GM12878 (cell line): ENCODE data around the gene FDXACB1. TPM values are rescaled to one million over a fixed set of nuclear protein-coding genes. Genes with fewer than 3 reads are reported as not detected.

Experiments used
- ATAC-seq: fragments of 200-7000 bp; cut with Tn5 transposase; 3 replicates; pipeline ENCODE4 v1.9.1; 2020; ENCODE audit warnings: mild to moderate bottlenecking, moderate library complexity
- BruUV-seq: library from RNA; stranded (reverse); fragments of 400-500 nt; replicated peaks from 2 replicates; lab custom pipeline; 2021; lab: Mats Ljungman, UMichigan
- CTCF ChIA-PET: fragments of 300-600 bp; sonication (Branson Sonifier 250); formaldehyde crosslinking; extraction: SDS; loops from one replicate; lab custom pipeline; 2021; ENCODE audit warnings: inconsistent platforms; lab: Yijun Ruan, JAX
- POLR2A ChIA-PET: fragments of 350-600 bp; formaldehyde crosslinking; extraction: SDS; loops from one replicate; lab custom pipeline; 2021; ENCODE audit warnings: inconsistent platforms; lab: Charles Lee
- RAD21 ChIA-PET: fragments of 300-600 bp; sonication (Branson Sonifier 250); formaldehyde crosslinking; loops from one replicate; lab custom pipeline; 2023; ENCODE audit warnings: antibody characterized with exemption; ENCODE audit not compliant: unreplicated experiment; lab: Charles Lee
- SMC1A ChIA-PET: fragments of 300-600 bp; sonication (Branson Sonifier 250); formaldehyde crosslinking; loops from one replicate; lab custom pipeline; 2023; ENCODE audit not compliant: unreplicated experiment, uncharacterized antibody; lab: Charles Lee
- DNase-seq: peaks from one replicate; pipeline ENCODE4 v3.0.0-alpha.2; 2011; ENCODE audit warnings: low read depth, low spot score
- FAIRE-seq: peaks from 3 replicates; lab custom pipeline; 2011; peaks lifted over from hg19 to GRCh38; lab: Jason Lieb, UNC
- H2AFZ ChIP-seq: 2 replicates; pipeline ENCODE4 v1.6.0; 2011; ENCODE audit warnings: low read depth, low read length, control low read depth; ENCODE audit not compliant: control insufficient read depth
- H3K27ac ChIP-seq: 2 replicates; pipeline ENCODE4 v1.5.1; 2011; ENCODE audit warnings: control low read depth; ENCODE audit not compliant: control insufficient read depth, insufficient read depth
- H3K27me3 ChIP-seq, 2 experiments: replicated peaks in 1 of 2; 2 replicates each; pipeline versions ENCODE4 v1.6.0 to v1.6.1; 2011; ENCODE audit warnings: low read length in 1 of 2; ENCODE audit not compliant: control insufficient read depth in 2 of 2, insufficient read depth in 2 of 2
- H3K36me3 ChIP-seq, 2 experiments: 2 replicates each; pipeline ENCODE4 v1.5.1; 2011; ENCODE audit warnings: low read length in 1 of 2; ENCODE audit not compliant: control insufficient read depth in 2 of 2, insufficient read depth in 2 of 2
- H3K4me1 ChIP-seq: 2 replicates; pipeline ENCODE4 v1.6.1; 2011; ENCODE audit warnings: mild to moderate bottlenecking, low read length, moderate library complexity, mixed read lengths; ENCODE audit not compliant: control insufficient read depth, insufficient read depth
- H3K4me2 ChIP-seq: 2 replicates; pipeline ENCODE4 v1.6.0; 2011; ENCODE audit warnings: control low read depth; ENCODE audit not compliant: control insufficient read depth, insufficient read depth
- H3K4me3 ChIP-seq: fragments of 200-600 bp; sonication (generic); 2 replicates; pipeline ENCODE4 v1.5.1; 2016
- H3K79me2 ChIP-seq: 2 replicates; pipeline ENCODE4 v1.6.0; 2011; ENCODE audit warnings: low read length; ENCODE audit not compliant: control insufficient read depth, insufficient read depth
- H3K9ac ChIP-seq: 2 replicates; pipeline ENCODE4 v1.8.0; 2011; ENCODE audit warnings: low read length, control low read depth, mixed read lengths; ENCODE audit not compliant: control insufficient read depth, insufficient read depth
- H3K9me3 ChIP-seq: replicated peaks from 3 replicates; pipeline ENCODE4 v1.5.1; 2011; ENCODE audit warnings: mild to moderate bottlenecking, low read length; ENCODE audit not compliant: control insufficient read depth, insufficient read depth
- H4K20me1 ChIP-seq: 2 replicates; pipeline ENCODE4 v1.6.0; 2011; ENCODE audit not compliant: control insufficient read depth, insufficient read depth
- CEBPB ChIP-seq, 2 experiments: fragments of 150-350 bp in 1 of 2; IDR thresholded peaks; 2 replicates each; pipeline ENCODE4 v1.6.1; 2012 to 2014; ENCODE audit warnings: low read depth in 2 of 2, low read length in 2 of 2, borderline replicate concordance in 1 of 2, inconsistent platforms in 1 of 2
- CHD2 ChIP-seq: IDR thresholded peaks from 2 replicates; pipeline ENCODE4 v1.6.1; 2011; ENCODE audit warnings: low read depth, low read length, improper control_type of control experiment, borderline replicate concordance
- FOXM1 ChIP-seq: IDR thresholded peaks from 2 replicates; pipeline ENCODE4 v1.6.1; 2012; ENCODE audit warnings: low read depth, mild to moderate bottlenecking, inconsistent platforms, low read length, moderate library complexity
- GATAD2B ChIP-seq: fragments of 450-650 bp; conservative IDR thresholded peaks from 2 replicates; pipeline ENCODE4 v1.6.1; 2017; ENCODE audit warnings: low read depth, mild to moderate bottlenecking, moderate library complexity
- MTA3 ChIP-seq: IDR thresholded peaks from 2 replicates; pipeline ENCODE4 v1.6.1; 2012; ENCODE audit warnings: low read length, inconsistent platforms, borderline replicate concordance
- NBN ChIP-seq: fragments of 450-650 bp; IDR thresholded peaks from 2 replicates; pipeline ENCODE4 v1.6.1; 2016
- NR2C1 ChIP-seq: fragments of 450-650 bp; IDR thresholded peaks from 2 replicates; pipeline ENCODE4 v1.6.1; 2017; ENCODE audit warnings: antibody characterized with exemption, mild to moderate bottlenecking, moderate library complexity
- NR2F1 ChIP-seq: fragments of 450-650 bp; conservative IDR thresholded peaks from 2 replicates; pipeline ENCODE4 v1.6.1; 2017; ENCODE audit warnings: mild to moderate bottlenecking
- POLR2AphosphoS5 ChIP-seq: IDR thresholded peaks from 2 replicates; pipeline ENCODE4 v1.6.1; 2011; ENCODE audit warnings: mild to moderate bottlenecking, low read length, inconsistent platforms
- POU2F2 ChIP-seq: IDR thresholded peaks from 3 replicates; pipeline ENCODE4 v1.6.1; 2011; ENCODE audit warnings: low read depth, mild to moderate bottlenecking, low read length, borderline replicate concordance
- RB1 ChIP-seq: fragments of 450-650 bp; formaldehyde crosslinking; IDR thresholded peaks from 2 replicates; pipeline ENCODE4 v1.6.1; 2017; ENCODE audit warnings: mild to moderate bottlenecking, borderline replicate concordance
- SMAD1 ChIP-seq: fragments of 450-650 bp; IDR thresholded peaks from 2 replicates; pipeline ENCODE4 v1.6.1; 2018; ENCODE audit warnings: mild to moderate bottlenecking, low read depth; ENCODE audit not compliant: partially characterized antibody
- SUPT20H ChIP-seq: IDR thresholded peaks from 2 replicates; pipeline ENCODE4 v1.6.1; 2011; ENCODE audit warnings: low read depth, mild to moderate bottlenecking, low read length, moderate library complexity, borderline replicate concordance; ENCODE audit not compliant: control insufficient read depth
- ZNF207 ChIP-seq: fragments of 450-650 bp; IDR thresholded peaks from 2 replicates; pipeline ENCODE4 v1.6.1; 2014; ENCODE audit warnings: antibody characterized with exemption, mild to moderate bottlenecking, borderline replicate concordance
- WGBS: methylation state at CpG from one replicate; pipeline ENCODE4 v1.1.6; 2016; ENCODE audit warnings: low lambda C conversion rate; ENCODE audit not compliant: insufficient replicate concordance, insufficient coverage; ENCODE audit errors: missing lambda C conversion rate; 5-methylcytosine and 5-hydroxymethylcytosine counted together
- in situ Hi-C: fragments of 300-500 bp; cut with MboI; formaldehyde crosslinking; loops from 9 replicates; pipeline ENCODE4 v1.14.3; 2018; ENCODE audit warnings: mixed read lengths
- intact Hi-C: fragments of 100-400 bp; cut with micrococcal nuclease; formaldehyde crosslinking; loops from one replicate; pipeline ENCODE4 v1.14.2; 2022; ENCODE audit not compliant: unreplicated experiment
- polyA plus RNA-seq, 11 experiments: library from polyadenylated mRNA; depleted of rRNA in 4 of 11; unstranded in 6 of 11; stranded (reverse) in 5 of 11; fragments of >200 nt; fragmentation: Nextera tagmentation in 4 of 11; fragmentation: Illumina TruSeq in 1 of 11; extraction: Ambion mirVana in 4 of 11; extraction: Trizol in 1 of 11; gene quantifications; 1 replicate in 1 of 11; 2 replicates in 10 of 11; pipeline versions ENCODE4 v1.2.1 to v1.2.3, GENCODE V29; 2011 to 2016; ENCODE audit warnings: inconsistent platforms in 2 of 11, missing spikeins in 2 of 11, low read depth in 1 of 11
- total RNA-seq, 4 experiments: library from RNA; depleted of rRNA in 3 of 4; stranded (reverse); fragments of >200 nt in 3 of 4; fragmentation: Illumina TruSeq in 1 of 4; extraction: Trizol in 1 of 4; gene quantifications; 2 replicates each; pipeline versions ENCODE4 v1.2.1 to v1.2.3, GENCODE V29; 2013 to 2021
- TF ChIP-seq, protein P1 (sequence below): fragments of 450-650 bp; IDR thresholded peaks from 2 replicates; pipeline ENCODE4 v1.6.1; 2016; ENCODE audit warnings: mild to moderate bottlenecking
- TF ChIP-seq, protein P2 (sequence below): IDR thresholded peaks from 2 replicates; pipeline ENCODE4 v1.6.1; 2011; ENCODE audit warnings: borderline replicate concordance, low read depth, mild to moderate bottlenecking, moderate library complexity, mixed read lengths, low read length; ENCODE audit not compliant: insufficient read depth; ENCODE audit errors: extremely low read length
- TF ChIP-seq, protein P3 (sequence below): IDR thresholded peaks from 2 replicates; pipeline ENCODE4 v1.6.1; 2011; ENCODE audit warnings: low read depth, low read length, improper control_type of control experiment, borderline replicate concordance
- TF ChIP-seq, protein P4 (sequence below), 3 experiments: IDR thresholded peaks in 2 of 3; conservative IDR thresholded peaks in 1 of 3; 2 replicates each; pipeline ENCODE4 v1.5.1; 2011; ENCODE audit warnings: low read depth in 3 of 3, low read length in 3 of 3, mild to moderate bottlenecking in 3 of 3, control low read depth in 2 of 3, moderate library complexity in 2 of 3, inconsistent platforms in 1 of 3, mixed read lengths in 1 of 3; ENCODE audit not compliant: control insufficient read depth in 2 of 3, insufficient read depth in 1 of 3; ENCODE audit errors: extremely low read depth in 1 of 3

FDXACB1 gene
- total and polyA plus RNA-seq, 10 of the 15 experiments (the other 5 are each of a cell fraction or from before 2014, with no cell fraction given): 7.4 to 13.3 (median 9.7) TPM

DNA sequence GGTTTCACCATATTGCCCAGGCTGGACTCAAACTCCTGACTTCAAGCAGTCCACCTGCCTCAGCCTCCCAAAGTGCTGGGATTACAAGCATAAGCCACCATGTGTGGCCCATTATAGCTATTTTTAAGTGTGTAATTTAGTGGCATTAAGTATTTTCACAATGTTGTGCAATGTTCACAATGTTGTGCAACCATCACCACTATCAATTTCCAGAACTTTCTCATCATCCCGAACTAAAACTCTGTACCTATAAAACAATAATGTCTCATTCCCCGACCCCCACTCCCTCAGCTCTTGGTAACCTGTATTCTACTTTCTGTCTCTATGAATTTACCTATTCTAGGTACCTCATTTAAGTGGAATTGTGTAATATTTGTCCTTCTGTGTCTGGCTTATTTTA is 7.9 kb upstream of the FDXACB1 start (continued):
- TF ChIP-seq MTA3 (no peak), CEBPB (IDR thresholded peaks at IDR 0.05; ENCODE audit: borderline replicate concordance in 1 of 2, low read depth in 2 of 2, low read length in 2 of 2) (no peak), CHD2 (no peak), FOXM1 (no peak)
- TF ChIP-seq, protein P1, sequence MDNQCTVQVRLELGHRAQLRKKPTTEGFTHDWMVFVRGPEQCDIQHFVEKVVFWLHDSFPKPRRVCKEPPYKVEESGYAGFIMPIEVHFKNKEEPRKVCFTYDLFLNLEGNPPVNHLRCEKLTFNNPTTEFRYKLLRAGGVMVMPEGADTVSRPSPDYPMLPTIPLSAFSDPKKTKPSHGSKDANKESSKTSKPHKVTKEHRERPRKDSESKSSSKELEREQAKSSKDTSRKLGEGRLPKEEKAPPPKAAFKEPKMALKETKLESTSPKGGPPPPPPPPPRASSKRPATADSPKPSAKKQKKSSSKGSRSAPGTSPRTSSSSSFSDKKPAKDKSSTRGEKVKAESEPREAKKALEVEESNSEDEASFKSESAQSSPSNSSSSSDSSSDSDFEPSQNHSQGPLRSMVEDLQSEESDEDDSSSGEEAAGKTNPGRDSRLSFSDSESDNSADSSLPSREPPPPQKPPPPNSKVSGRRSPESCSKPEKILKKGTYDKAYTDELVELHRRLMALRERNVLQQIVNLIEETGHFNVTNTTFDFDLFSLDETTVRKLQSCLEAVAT: no peak
- TF ChIP-seq, protein P2, sequence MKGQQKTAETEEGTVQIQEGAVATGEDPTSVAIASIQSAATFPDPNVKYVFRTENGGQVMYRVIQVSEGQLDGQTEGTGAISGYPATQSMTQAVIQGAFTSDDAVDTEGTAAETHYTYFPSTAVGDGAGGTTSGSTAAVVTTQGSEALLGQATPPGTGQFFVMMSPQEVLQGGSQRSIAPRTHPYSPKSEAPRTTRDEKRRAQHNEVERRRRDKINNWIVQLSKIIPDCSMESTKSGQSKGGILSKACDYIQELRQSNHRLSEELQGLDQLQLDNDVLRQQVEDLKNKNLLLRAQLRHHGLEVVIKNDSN: no peak

DNA sequence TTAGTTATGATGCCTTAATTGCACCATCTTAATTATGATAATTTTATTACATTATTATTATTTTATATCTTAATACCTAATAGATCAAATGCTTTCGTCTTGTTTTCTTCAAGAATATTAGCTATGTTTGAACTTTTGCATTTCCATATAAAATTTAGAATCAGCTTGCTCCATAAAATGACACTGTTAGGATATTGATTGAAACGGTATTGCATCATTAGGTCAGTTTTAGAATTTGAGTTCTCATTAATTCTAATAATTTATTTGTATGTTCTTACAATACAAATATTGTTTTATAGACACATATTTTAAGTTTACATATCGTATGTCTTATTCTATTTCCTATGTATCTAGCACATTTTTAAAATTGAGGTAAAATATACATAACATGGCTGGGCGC is 7.1 kb upstream of the FDXACB1 start:
- in situ Hi-C loops (loop anchor here (10.0 kb wide), 1 partner anchor 59 kb away; no protein-coding TSS in a partner anchor), intact Hi-C loops (no loop called here)
- no peak overlapping the region for H3K27ac ChIP-seq
- H3K4me2 ChIP-seq: no peak overlapping the region
- H2AFZ ChIP-seq: no peak overlapping the region
- CTCF ChIA-PET: interaction anchor here (1.6 kb wide), 1 partner anchor 96 kb away, joined by 4 read pairs; no protein-coding TSS in a partner anchor
- POLR2A ChIA-PET: no interaction called here
- SMC1A ChIA-PET: interaction anchor here (2.1 kb wide), 1 partner anchor 12 kb away, joined by 10 read pairs; no protein-coding TSS in a partner anchor
- BruUV-seq: no TSS peak
- H3K9me3 ChIP-seq: no peaks in the 10 kb centered on the region
- RAD21 ChIA-PET: no interaction called here
- H3K79me2 ChIP-seq: no peaks in the 10 kb centered on the region
- no peak for FAIRE-seq
- H3K4me1 ChIP-seq: no peaks in the 10 kb centered on the region
- H3K27me3 ChIP-seq: no peaks in the 10 kb centered on the region
- no peaks in the 10 kb centered on the region for H4K20me1 ChIP-seq
- TF ChIP-seq SMAD1: no peak
- no peak for TF ChIP-seq NBN
- no peak for TF ChIP-seq POU2F2
- TF ChIP-seq GATAD2B: no peak
- TF ChIP-seq FOXM1: no peak
- no peak for TF ChIP-seq SUPT20H
- TF ChIP-seq, protein P3, sequence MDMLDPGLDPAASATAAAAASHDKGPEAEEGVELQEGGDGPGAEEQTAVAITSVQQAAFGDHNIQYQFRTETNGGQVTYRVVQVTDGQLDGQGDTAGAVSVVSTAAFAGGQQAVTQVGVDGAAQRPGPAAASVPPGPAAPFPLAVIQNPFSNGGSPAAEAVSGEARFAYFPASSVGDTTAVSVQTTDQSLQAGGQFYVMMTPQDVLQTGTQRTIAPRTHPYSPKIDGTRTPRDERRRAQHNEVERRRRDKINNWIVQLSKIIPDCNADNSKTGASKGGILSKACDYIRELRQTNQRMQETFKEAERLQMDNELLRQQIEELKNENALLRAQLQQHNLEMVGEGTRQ: no peak
- TF ChIP-seq ZNF207: no peak
- no peak for TF ChIP-seq POLR2AphosphoS5
- TF ChIP-seq NR2C1: no peak
- no peak for TF ChIP-seq RB1
- TF ChIP-seq, protein P4, sequence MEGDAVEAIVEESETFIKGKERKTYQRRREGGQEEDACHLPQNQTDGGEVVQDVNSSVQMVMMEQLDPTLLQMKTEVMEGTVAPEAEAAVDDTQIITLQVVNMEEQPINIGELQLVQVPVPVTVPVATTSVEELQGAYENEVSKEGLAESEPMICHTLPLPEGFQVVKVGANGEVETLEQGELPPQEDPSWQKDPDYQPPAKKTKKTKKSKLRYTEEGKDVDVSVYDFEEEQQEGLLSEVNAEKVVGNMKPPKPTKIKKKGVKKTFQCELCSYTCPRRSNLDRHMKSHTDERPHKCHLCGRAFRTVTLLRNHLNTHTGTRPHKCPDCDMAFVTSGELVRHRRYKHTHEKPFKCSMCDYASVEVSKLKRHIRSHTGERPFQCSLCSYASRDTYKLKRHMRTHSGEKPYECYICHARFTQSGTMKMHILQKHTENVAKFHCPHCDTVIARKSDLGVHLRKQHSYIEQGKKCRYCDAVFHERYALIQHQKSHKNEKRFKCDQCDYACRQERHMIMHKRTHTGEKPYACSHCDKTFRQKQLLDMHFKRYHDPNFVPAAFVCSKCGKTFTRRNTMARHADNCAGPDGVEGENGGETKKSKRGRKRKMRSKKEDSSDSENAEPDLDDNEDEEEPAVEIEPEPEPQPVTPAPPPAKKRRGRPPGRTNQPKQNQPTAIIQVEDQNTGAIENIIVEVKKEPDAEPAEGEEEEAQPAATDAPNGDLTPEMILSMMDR (IDR thresholded peaks at IDR 0.05 in 2 of 3, conservative IDR thresholded peaks at IDR 0.05 in 1 of 3; ENCODE audit: control insufficient read depth in 2 of 3, extremely low read depth in 1 of 3, insufficient read depth in 1 of 3, low read depth in 3 of 3, low read length in 3 of 3): no peak
- no peak for TF ChIP-seq NR2F1
- DNase-seq: no peak
- no peaks in the 10 kb centered on the region for H3K36me3 ChIP-seq
- no peak for ATAC-seq
- no peak overlapping the region for H3K9ac ChIP-seq
- WGBS: 74% methylated on average over 4 of the region's 4 CpGs
- no peak overlapping the region for H3K4me3 ChIP-seq
